GM12878 (cell line): ENCODE data around the gene RASSF10. TPM values are rescaled to one million over a fixed set of nuclear protein-coding genes. Genes with fewer than 3 reads are reported as not detected.

Experiments used
- BCL11A ChIP-seq: IDR thresholded peaks from 2 replicates; pipeline ENCODE4 v1.6.1; 2011; ENCODE audit warnings: low read depth, low read length
- BRCA1 ChIP-seq: IDR thresholded peaks from 2 replicates; pipeline ENCODE4 v1.6.1; 2011; ENCODE audit warnings: low read depth, low read length, improper control_type of control experiment
- E4F1 ChIP-seq: fragments of 450-650 bp; IDR thresholded peaks from 2 replicates; pipeline ENCODE4 v1.6.1; 2018; ENCODE audit warnings: borderline replicate concordance, mild to moderate bottlenecking; ENCODE audit not compliant: partially characterized antibody
- MYC ChIP-seq: IDR thresholded peaks from 2 replicates; pipeline ENCODE4 v1.6.1; 2011; ENCODE audit warnings: mild to moderate bottlenecking, low read length, moderate library complexity, inconsistent platforms; ENCODE audit not compliant: insufficient read depth, insufficient replicate concordance, insufficient read length, severe bottlenecking
- NFIC ChIP-seq: IDR thresholded peaks from 2 replicates; pipeline ENCODE4 v1.6.1; 2012; ENCODE audit warnings: low read depth, mild to moderate bottlenecking, inconsistent platforms, low read length, moderate library complexity
- PML ChIP-seq: IDR thresholded peaks from 2 replicates; pipeline ENCODE4 v1.6.1; 2012; ENCODE audit warnings: low read length, inconsistent platforms
- RELB ChIP-seq: fragments of 450-650 bp; IDR thresholded peaks from 2 replicates; pipeline ENCODE4 v1.6.1; 2017; ENCODE audit warnings: low read depth, mild to moderate bottlenecking, moderate library complexity
- REST ChIP-seq: IDR thresholded peaks from 2 replicates; pipeline ENCODE4 v1.6.1; 2012; ENCODE audit warnings: mild to moderate bottlenecking, low read depth, low read length
- TARDBP ChIP-seq: IDR thresholded peaks from 2 replicates; pipeline ENCODE4 v1.6.1; 2016; ENCODE audit warnings: borderline replicate concordance
- ZNF592 ChIP-seq: fragments of 450-650 bp; IDR thresholded peaks from 2 replicates; pipeline ENCODE4 v1.6.1; 2017; ENCODE audit warnings: mild to moderate bottlenecking, moderate library complexity
- polyA plus RNA-seq, 11 experiments: library from polyadenylated mRNA; depleted of rRNA in 4 of 11; unstranded in 6 of 11; stranded (reverse) in 5 of 11; fragments of >200 nt; fragmentation: Nextera tagmentation in 4 of 11; fragmentation: Illumina TruSeq in 1 of 11; extraction: Ambion mirVana in 4 of 11; extraction: Trizol in 1 of 11; gene quantifications; 1 replicate in 1 of 11; 2 replicates in 10 of 11; pipeline versions ENCODE4 v1.2.1 to v1.2.3, GENCODE V29; 2011 to 2016; ENCODE audit warnings: inconsistent platforms in 2 of 11, missing spikeins in 2 of 11, low read depth in 1 of 11
- total RNA-seq, 4 experiments: library from RNA; depleted of rRNA in 3 of 4; stranded (reverse); fragments of >200 nt in 3 of 4; fragmentation: Illumina TruSeq in 1 of 4; extraction: Trizol in 1 of 4; gene quantifications; 2 replicates each; pipeline versions ENCODE4 v1.2.1 to v1.2.3, GENCODE V29; 2013 to 2021
- TF ChIP-seq, protein P1 (sequence below), 3 experiments: IDR thresholded peaks in 2 of 3; conservative IDR thresholded peaks in 1 of 3; 2 replicates each; pipeline ENCODE4 v1.5.1; 2011; ENCODE audit warnings: low read depth in 3 of 3, low read length in 3 of 3, mild to moderate bottlenecking in 3 of 3, control low read depth in 2 of 3, moderate library complexity in 2 of 3, inconsistent platforms in 1 of 3, mixed read lengths in 1 of 3; ENCODE audit not compliant: control insufficient read depth in 2 of 3, insufficient read depth in 1 of 3; ENCODE audit errors: extremely low read depth in 1 of 3
- TF ChIP-seq, protein P2 (sequence below): fragments of 450-650 bp; IDR thresholded peaks from 2 replicates; pipeline ENCODE4 v1.6.1; 2017; ENCODE audit warnings: antibody characterized with exemption, mild to moderate bottlenecking, moderate library complexity

Gene RASSF10
- total and polyA plus RNA-seq, 10 of the 15 experiments (the other 5 are each of a cell fraction or from before 2014, with no cell fraction given) = 0.03 to 0.23 (median 0.09) TPM; not detected in 6

- TF ChIP-seq RELB (no peak), TARDBP (no peak), NFIC (no peak), PML (no peak), ZNF592 (no peak), MYC (no peak), REST (no peak), BCL11A (peak; percentile 16; the same call in 1 of the 2 replicates), E4F1 (no peak), BRCA1 (no peak)
- TF ChIP-seq, protein P1, sequence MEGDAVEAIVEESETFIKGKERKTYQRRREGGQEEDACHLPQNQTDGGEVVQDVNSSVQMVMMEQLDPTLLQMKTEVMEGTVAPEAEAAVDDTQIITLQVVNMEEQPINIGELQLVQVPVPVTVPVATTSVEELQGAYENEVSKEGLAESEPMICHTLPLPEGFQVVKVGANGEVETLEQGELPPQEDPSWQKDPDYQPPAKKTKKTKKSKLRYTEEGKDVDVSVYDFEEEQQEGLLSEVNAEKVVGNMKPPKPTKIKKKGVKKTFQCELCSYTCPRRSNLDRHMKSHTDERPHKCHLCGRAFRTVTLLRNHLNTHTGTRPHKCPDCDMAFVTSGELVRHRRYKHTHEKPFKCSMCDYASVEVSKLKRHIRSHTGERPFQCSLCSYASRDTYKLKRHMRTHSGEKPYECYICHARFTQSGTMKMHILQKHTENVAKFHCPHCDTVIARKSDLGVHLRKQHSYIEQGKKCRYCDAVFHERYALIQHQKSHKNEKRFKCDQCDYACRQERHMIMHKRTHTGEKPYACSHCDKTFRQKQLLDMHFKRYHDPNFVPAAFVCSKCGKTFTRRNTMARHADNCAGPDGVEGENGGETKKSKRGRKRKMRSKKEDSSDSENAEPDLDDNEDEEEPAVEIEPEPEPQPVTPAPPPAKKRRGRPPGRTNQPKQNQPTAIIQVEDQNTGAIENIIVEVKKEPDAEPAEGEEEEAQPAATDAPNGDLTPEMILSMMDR (IDR thresholded peaks at IDR 0.05 in 2 of 3, conservative IDR thresholded peaks at IDR 0.05 in 1 of 3; ENCODE audit: control insufficient read depth in 2 of 3, extremely low read depth in 1 of 3, insufficient read depth in 1 of 3, low read depth in 3 of 3, low read length in 3 of 3) = no peak
- TF ChIP-seq, protein P2, sequence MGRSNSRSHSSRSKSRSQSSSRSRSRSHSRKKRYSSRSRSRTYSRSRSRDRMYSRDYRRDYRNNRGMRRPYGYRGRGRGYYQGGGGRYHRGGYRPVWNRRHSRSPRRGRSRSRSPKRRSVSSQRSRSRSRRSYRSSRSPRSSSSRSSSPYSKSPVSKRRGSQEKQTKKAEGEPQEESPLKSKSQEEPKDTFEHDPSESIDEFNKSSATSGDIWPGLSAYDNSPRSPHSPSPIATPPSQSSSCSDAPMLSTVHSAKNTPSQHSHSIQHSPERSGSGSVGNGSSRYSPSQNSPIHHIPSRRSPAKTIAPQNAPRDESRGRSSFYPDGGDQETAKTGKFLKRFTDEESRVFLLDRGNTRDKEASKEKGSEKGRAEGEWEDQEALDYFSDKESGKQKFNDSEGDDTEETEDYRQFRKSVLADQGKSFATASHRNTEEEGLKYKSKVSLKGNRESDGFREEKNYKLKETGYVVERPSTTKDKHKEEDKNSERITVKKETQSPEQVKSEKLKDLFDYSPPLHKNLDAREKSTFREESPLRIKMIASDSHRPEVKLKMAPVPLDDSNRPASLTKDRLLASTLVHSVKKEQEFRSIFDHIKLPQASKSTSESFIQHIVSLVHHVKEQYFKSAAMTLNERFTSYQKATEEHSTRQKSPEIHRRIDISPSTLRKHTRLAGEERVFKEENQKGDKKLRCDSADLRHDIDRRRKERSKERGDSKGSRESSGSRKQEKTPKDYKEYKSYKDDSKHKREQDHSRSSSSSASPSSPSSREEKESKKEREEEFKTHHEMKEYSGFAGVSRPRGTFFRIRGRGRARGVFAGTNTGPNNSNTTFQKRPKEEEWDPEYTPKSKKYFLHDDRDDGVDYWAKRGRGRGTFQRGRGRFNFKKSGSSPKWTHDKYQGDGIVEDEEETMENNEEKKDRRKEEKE = no peak
Measured at GRCh38 chr11:13000721-13001120, 8.4 kb upstream of the RASSF10 start (continued).
